A549 (cell line): ENCODE results near the gene TMEM238L.

Experiments used
- CHD2 ChIP-seq: fragments of 150-350 bp; IDR thresholded peaks from 2 replicates; pipeline ENCODE4 v1.6.1; 2014; ENCODE audit warnings: low read length; ENCODE audit not compliant: partially characterized antibody
- EP300 ChIP-seq, 2 experiments: fragments of >200 bp; sonication (Bioruptor Twin); formaldehyde crosslinking; IDR thresholded peaks; 2 replicates in 1 of 2; 3 replicates in 1 of 2; pipeline ENCODE4 v1.6.1; 2016 to 2017
- FOSL2 ChIP-seq, 2 experiments: fragments of 450-650 bp in 1 of 2; fragments of >200 bp in 1 of 2; sonication (Bioruptor Twin) in 1 of 2; formaldehyde crosslinking; IDR thresholded peaks; 2 replicates each; pipeline versions ENCODE4 v1.5.0 to v1.6.1; 2016 to 2020; ENCODE audit warnings: mild to moderate bottlenecking in 1 of 2, moderate library complexity in 1 of 2
- MAX ChIP-seq: IDR thresholded peaks from 2 replicates; pipeline ENCODE4 v1.6.1; 2012
- MYC ChIP-seq: IDR thresholded peaks from 2 replicates; pipeline ENCODE4 v1.6.1; 2012; ENCODE audit warnings: mild to moderate bottlenecking, inconsistent platforms, low read length, improper control_type of control experiment, borderline replicate concordance
- NPAS2 ChIP-seq: fragments of 250-450 bp; sonication (Bioruptor Pico); IDR thresholded peaks from 2 replicates; pipeline ENCODE4 v1.8.0; 2022; ENCODE audit warnings: mild to moderate bottlenecking, moderate library complexity, borderline replicate concordance
- REST ChIP-seq: fragments of 200-600 bp; sonication (generic); IDR thresholded peaks from 2 replicates; pipeline ENCODE4 v1.6.1; 2016; ENCODE audit warnings: antibody characterized with exemption, mild to moderate bottlenecking, moderate library complexity
- ZFP36 ChIP-seq: fragments of 450-650 bp; IDR thresholded peaks from 2 replicates; pipeline ENCODE4 v1.6.1; 2014; ENCODE audit warnings: borderline replicate concordance; ENCODE audit not compliant: partially characterized antibody
- TF ChIP-seq, protein P1 (sequence below): fragments of >200 bp; sonication (Bioruptor Twin); formaldehyde crosslinking; IDR thresholded peaks from 3 replicates; pipeline ENCODE4 v1.5.1; 2016
- TF ChIP-seq, protein P2 (sequence below): fragments of 450-650 bp; IDR thresholded peaks from 2 replicates; pipeline ENCODE4 v1.6.1; 2014; ENCODE audit warnings: antibody characterized with exemption

DNA sequence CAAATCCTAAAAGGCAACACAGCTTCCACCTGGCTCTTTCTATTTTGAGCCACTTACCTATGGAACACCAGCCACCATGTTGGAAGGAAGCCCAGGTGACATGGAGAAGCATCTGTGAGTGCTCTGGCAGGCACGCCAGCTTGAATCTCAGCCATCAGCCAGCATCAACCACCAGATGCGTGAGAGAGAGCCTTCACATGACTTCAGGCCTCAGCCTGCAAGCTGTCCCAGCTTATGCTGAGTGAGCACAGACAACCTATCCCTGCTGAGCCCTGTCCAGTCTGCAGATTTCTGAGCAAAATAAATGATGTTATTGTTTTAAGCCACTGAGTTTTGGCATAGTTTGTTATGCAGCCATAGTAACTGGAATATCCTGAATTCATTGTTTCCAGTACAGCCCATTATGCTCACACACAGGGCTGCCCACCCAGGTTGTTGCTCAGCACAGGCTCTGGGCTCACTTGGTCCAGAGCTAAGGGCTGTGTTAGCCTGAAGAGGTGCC is 35.1 kb downstream of the TMEM238L start:
- TF ChIP-seq, protein P1, sequence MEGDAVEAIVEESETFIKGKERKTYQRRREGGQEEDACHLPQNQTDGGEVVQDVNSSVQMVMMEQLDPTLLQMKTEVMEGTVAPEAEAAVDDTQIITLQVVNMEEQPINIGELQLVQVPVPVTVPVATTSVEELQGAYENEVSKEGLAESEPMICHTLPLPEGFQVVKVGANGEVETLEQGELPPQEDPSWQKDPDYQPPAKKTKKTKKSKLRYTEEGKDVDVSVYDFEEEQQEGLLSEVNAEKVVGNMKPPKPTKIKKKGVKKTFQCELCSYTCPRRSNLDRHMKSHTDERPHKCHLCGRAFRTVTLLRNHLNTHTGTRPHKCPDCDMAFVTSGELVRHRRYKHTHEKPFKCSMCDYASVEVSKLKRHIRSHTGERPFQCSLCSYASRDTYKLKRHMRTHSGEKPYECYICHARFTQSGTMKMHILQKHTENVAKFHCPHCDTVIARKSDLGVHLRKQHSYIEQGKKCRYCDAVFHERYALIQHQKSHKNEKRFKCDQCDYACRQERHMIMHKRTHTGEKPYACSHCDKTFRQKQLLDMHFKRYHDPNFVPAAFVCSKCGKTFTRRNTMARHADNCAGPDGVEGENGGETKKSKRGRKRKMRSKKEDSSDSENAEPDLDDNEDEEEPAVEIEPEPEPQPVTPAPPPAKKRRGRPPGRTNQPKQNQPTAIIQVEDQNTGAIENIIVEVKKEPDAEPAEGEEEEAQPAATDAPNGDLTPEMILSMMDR, result no peak
- TF ChIP-seq, protein P2, sequence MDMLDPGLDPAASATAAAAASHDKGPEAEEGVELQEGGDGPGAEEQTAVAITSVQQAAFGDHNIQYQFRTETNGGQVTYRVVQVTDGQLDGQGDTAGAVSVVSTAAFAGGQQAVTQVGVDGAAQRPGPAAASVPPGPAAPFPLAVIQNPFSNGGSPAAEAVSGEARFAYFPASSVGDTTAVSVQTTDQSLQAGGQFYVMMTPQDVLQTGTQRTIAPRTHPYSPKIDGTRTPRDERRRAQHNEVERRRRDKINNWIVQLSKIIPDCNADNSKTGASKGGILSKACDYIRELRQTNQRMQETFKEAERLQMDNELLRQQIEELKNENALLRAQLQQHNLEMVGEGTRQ, result no peak
- TF ChIP-seq MAX (no peak), MYC (no peak), CHD2 (no peak), EP300 (IDR thresholded peaks at IDR 0.05) (no peak), NPAS2 (CRISPR knock-in tag) (no peak), FOSL2 (IDR thresholded peaks at IDR 0.05) (no peak), FOSL2 (CRISPR knock-in tag; IDR thresholded peaks at IDR 0.05) (no peak), REST (no peak), ZFP36 (no peak)
